Gastrocnemius medialis (tissue), 4 donors: ENCODE measurements around the gene KCNJ1. TPM values are rescaled to one million over a fixed set of nuclear protein-coding genes. Genes with fewer than 3 reads are reported as not detected.

Experiments
- ATAC-seq, 2 donors: fragments of 150-250 bp; one replicate each; pipeline ENCODE4 v1.9.1; 2016
- DNase-seq, 2 donors: peaks; one replicate each; pipeline ENCODE4 v3.0.0-alpha.2; 2019
- H3K27ac ChIP-seq, 4 donors: fragments of 200-600 bp; sonication (generic); 1 replicate in 1 of 4; 2 replicates in 3 of 4; pipeline ENCODE4 v1.5.1; 2016 to 2018; ENCODE audit warnings: mild to moderate bottlenecking in 2 of 4, moderate library complexity in 1 of 4
- H3K27me3 ChIP-seq, 3 donors: fragments of 200-600 bp; sonication (generic) in 2 of 3; 1 replicate in 1 of 3; 2 replicates in 2 of 3; pipeline versions ENCODE4 v1.5.1 to v1.6.0; 2016 to 2019; ENCODE audit warnings: mild to moderate bottlenecking in 1 of 3, moderate library complexity in 1 of 3
- H3K36me3 ChIP-seq, 2 donors: fragments of 200-600 bp; sonication (generic) in 1 of 2; one replicate each; pipeline ENCODE4 v1.5.1; 2017 to 2018
- H3K4me1 ChIP-seq, 2 donors: fragments of 200-600 bp; sonication (generic) in 1 of 2; one replicate each; pipeline ENCODE4 v1.5.1; 2016 to 2017; ENCODE audit warnings: mild to moderate bottlenecking in 2 of 2
- H3K4me3 ChIP-seq, 4 donors: fragments of 200-600 bp; sonication (generic) in 3 of 4; 1 replicate in 1 of 4; 2 replicates in 3 of 4; pipeline ENCODE4 v1.5.1; 2016 to 2019; ENCODE audit warnings: mild to moderate bottlenecking in 2 of 4
- H3K9me3 ChIP-seq, 3 donors: fragments of 200-600 bp; sonication (generic) in 2 of 3; 1 replicate in 1 of 3; 2 replicates in 2 of 3; pipeline ENCODE4 v1.5.1; 2016 to 2019
- POLR2A ChIP-seq, 2 donors: fragments of 450-650 bp; IDR thresholded peaks; one replicate each; pipeline ENCODE4 v1.6.1; 2017; ENCODE audit warnings: antibody characterized with exemption in 2 of 2, mild to moderate bottlenecking in 2 of 2, moderate library complexity in 2 of 2
- in situ Hi-C, 4 donors: fragments of 200-750 bp; cut with MboI; loops; one replicate each; pipeline versions ENCODE4 v1.15.0 to v1.8.0; 2017; ENCODE audit warnings: low sequenced_read_pairs in 4 of 4
- intact Hi-C: fragments of 100-400 bp; cut with DNase I; formaldehyde crosslinking; loops from one replicate; pipeline ENCODE4 v1.15.1; 2023; ENCODE audit warnings: low total_unique reads
- total RNA-seq, 4 donors: library from RNA; depleted of rRNA; stranded (reverse); fragments of >200 nt; gene quantifications; one replicate each; pipeline versions ENCODE4 v1.1.0 to v1.2.3, GENCODE V29; 2016
- TF ChIP-seq, protein P1 (sequence below), 5 experiments: fragments of 450-650 bp in 3 of 5; fragments of 200-600 bp in 2 of 5; sonication (generic) in 2 of 5; IDR thresholded peaks in 4 of 5; conservative IDR thresholded peaks in 1 of 5; 1 replicate in 4 of 5; 2 replicates in 1 of 5; pipeline ENCODE4 v1.5.1; 2016 to 2019; ENCODE audit warnings: antibody characterized with exemption in 5 of 5, mild to moderate bottlenecking in 3 of 5, moderate library complexity in 3 of 5

KCNJ1 gene
- total RNA-seq, 4 donors from 2014 or later = 3.1 TPM; not detected in 3

DNA sequence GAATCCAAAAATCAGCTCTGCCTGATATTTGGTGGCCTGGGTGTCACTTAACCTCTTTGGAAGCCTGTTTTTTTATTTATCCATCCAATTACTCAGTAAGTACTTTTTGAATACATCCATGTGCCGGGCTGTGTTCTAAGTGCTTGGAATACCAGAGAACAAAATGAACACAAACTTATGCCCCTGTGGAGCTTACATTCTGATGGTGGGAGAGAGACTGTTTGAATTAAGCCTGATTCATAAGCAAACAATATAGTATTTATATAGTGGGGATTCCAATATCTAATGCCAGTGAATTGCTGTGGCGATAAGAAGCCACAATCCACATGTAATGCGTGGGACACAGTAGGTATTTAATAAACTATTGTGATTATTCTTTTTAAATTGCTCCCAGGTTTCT lies 43.5 kb upstream of the KCNJ1 start:
- intact Hi-C loops = no loop called here
- ATAC-seq (no peak), DNase-seq (no peak)
- Histone ChIP-seq H3K4me1 (peaks cover 1 to 10% of the 10 kb centered on the region in 2 donors), H3K9me3 (no peaks in the 10 kb centered on the region), H3K27me3 (peaks cover 23 to 29% (median 23%) of the 10 kb centered on the region in 3 donors), H3K27ac (no peak overlapping the region), H3K4me3 (no peak overlapping the region), H3K36me3 (no peaks in the 10 kb centered on the region)
- TF ChIP-seq, protein P1, sequence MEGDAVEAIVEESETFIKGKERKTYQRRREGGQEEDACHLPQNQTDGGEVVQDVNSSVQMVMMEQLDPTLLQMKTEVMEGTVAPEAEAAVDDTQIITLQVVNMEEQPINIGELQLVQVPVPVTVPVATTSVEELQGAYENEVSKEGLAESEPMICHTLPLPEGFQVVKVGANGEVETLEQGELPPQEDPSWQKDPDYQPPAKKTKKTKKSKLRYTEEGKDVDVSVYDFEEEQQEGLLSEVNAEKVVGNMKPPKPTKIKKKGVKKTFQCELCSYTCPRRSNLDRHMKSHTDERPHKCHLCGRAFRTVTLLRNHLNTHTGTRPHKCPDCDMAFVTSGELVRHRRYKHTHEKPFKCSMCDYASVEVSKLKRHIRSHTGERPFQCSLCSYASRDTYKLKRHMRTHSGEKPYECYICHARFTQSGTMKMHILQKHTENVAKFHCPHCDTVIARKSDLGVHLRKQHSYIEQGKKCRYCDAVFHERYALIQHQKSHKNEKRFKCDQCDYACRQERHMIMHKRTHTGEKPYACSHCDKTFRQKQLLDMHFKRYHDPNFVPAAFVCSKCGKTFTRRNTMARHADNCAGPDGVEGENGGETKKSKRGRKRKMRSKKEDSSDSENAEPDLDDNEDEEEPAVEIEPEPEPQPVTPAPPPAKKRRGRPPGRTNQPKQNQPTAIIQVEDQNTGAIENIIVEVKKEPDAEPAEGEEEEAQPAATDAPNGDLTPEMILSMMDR (IDR thresholded peaks at IDR 0.05 in 4 of 5, conservative IDR thresholded peaks at IDR 0.05 in 1 of 5) = no peak
- TF ChIP-seq POLR2A (IDR thresholded peaks at IDR 0.05) = no peak
- in situ Hi-C loops = loop anchor here in 1 of 4 donors (25.0 kb wide), 1 partner anchor 102 kb away; no protein-coding TSS in a partner anchor

DNA sequence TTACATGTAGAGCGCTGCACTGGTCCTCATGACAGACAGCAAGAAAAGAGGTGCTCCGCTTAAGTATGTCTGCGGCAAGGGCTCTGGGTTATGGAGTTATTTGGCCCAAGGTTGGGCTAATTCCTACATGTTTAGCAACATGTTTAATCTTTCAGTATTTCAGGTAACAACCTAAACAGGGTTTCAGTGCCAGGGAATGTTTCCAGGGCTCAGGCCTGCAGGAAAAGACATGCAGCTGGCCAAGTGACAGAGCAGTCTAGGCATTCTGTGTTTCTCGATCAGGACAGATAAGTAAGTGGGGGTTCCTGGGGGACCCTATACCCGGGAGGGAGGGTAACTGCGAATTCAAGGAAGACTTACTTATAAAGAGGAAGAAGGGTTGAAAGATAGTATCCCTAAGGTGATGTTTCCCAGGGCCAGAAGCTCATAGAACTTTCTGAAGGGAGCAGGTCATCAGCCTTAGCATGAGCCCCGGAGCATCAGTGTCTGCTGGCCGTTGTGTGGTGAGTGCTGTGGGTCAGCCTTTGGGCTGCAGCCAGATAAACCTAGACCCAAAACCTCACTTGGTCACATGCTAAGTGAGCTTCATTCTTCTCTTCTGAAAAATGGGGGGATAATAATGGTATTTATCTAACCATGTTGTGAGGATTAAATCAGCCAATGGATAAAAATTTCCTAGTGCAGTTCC lies 42.5 kb upstream of the KCNJ1 start:
- Histone ChIP-seq H3K36me3 (no peaks in the 10 kb centered on the region), H3K4me3 (no peak overlapping the region), H3K27me3 (peaks cover 23 to 39% (median 32%) of the 10 kb centered on the region in 3 donors), H3K27ac (no peak overlapping the region), H3K4me1 (peaks cover 7 to 10% of the 10 kb centered on the region in 2 donors), H3K9me3 (no peaks in the 10 kb centered on the region)
- TF ChIP-seq POLR2A (IDR thresholded peaks at IDR 0.05) = no peak
- TF ChIP-seq, protein P1 (IDR thresholded peaks at IDR 0.05 in 4 of 5, conservative IDR thresholded peaks at IDR 0.05 in 1 of 5) = no peak
- no peak for DNase-seq
- intact Hi-C loops (no loop called here), in situ Hi-C loops (loop anchor here in 1 of 4 donors (25.0 kb wide), 1 partner anchor 103 kb away; no protein-coding TSS in a partner anchor)
- no peak for ATAC-seq

DNA sequence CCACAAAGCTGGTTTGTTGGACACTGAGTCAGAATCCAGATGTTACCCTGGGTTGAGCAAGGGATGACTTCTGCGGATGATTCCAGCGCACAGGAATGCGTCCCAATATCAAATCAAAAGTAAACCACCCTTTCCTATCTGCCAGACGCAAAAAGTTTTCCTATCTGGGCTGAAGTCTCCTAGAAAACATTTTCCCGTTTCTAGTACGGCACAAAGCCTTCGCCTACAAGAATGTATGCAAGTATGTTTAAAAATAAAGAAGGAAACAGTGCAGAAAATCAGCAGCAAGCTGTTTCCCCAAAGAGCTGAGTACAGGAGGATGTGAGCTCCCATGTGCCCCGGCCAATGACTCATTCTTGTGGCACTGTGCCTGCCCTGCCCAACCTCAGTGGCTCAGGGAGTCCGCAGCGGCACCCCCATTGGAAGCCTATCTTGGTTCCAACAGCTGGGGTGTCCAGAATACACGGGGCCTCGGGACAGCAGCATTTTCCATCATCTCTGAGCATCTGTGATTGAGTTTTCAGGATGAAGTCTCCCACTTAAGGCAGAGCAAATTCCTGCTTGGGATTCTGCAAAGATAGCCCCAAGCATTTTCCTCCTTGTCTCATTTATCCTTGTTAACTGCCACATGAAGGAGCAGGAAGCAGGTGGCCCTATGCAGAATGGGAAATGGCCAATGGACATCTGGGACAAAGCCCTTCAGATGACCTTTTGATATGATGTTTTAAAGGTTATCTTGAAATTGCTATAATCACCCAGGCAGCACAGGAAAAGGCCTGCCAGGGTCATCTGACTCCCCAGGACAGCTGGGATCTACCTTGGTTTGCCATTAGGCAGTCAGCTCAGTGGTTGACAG lies 41.5 kb upstream of the KCNJ1 start:
- ATAC-seq = no peak
- no peak overlapping the region for H3K4me3 ChIP-seq
- intact Hi-C loops (no loop called here), in situ Hi-C loops (loop anchor here in 1 of 4 donors (25.0 kb wide), 1 partner anchor 104 kb away; no protein-coding TSS in a partner anchor)
- peak; percentile 28 to 56 for DNase-seq
- peaks cover 26 to 39% (median 32%) of the 10 kb centered on the region in 3 donors for H3K27me3 ChIP-seq
- peaks cover 7 to 10% of the 10 kb centered on the region in 2 donors for H3K4me1 ChIP-seq
- H3K36me3 ChIP-seq = no peaks in the 10 kb centered on the region
- TF ChIP-seq, protein P1 (IDR thresholded peaks at IDR 0.05 in 4 of 5, conservative IDR thresholded peaks at IDR 0.05 in 1 of 5) = no peak
- no peak for TF ChIP-seq POLR2A (IDR thresholded peaks at IDR 0.05)
- no peaks in the 10 kb centered on the region for H3K9me3 ChIP-seq
- no peak overlapping the region for H3K27ac ChIP-seq

DNA sequence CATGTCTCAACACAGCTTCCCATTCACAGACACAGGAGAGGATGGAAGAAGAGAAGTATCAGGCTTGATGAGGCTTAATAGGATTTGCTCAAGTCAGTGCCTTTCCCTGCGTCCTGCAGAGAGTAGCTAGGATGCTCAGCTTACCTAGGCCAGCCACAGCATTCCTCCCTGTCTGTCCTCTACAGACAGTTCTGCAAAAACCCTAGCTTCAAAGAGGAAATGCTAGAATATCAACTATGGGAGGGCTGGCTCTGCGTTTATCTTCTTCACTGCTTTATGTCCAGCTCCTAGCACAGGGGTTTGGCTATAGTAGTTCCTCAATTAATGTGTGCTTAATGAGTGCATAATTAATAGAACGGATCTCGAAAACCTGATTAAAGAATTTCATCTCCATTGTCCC lies 40.5 kb upstream of the KCNJ1 start:
- Histone ChIP-seq H3K4me3 (no peak overlapping the region), H3K27me3 (peaks cover 26 to 39% (median 32%) of the 10 kb centered on the region in 3 donors), H3K9me3 (no peaks in the 10 kb centered on the region), H3K4me1 (peaks cover 7 to 10% of the 10 kb centered on the region in 2 donors), H3K36me3 (no peaks in the 10 kb centered on the region), H3K27ac (no peak overlapping the region)
- in situ Hi-C loops (loop anchor here in 1 of 4 donors (25.0 kb wide), 1 partner anchor 105 kb away; no protein-coding TSS in a partner anchor), intact Hi-C loops (no loop called here)
- ATAC-seq (no peak), DNase-seq (no peak)
- TF ChIP-seq, protein P1 (IDR thresholded peaks at IDR 0.05 in 4 of 5, conservative IDR thresholded peaks at IDR 0.05 in 1 of 5) = no peak
- TF ChIP-seq POLR2A (IDR thresholded peaks at IDR 0.05) = no peak
